K562 (cell line): ENCODE data around the gene USF2. TPM values are rescaled to one million over a fixed set of nuclear protein-coding genes. Genes with fewer than 3 reads are reported as not detected.
A peak's percentile ranks its signal among the peaks of the same experiment; 100 is the strongest.

ENCODE experiments used
- BHLHE40 ChIP-seq: IDR thresholded peaks from 2 replicates; pipeline ENCODE4 v1.6.1; 2011; ENCODE audit warnings: low read length, improper control_type of control experiment
- BRF2 ChIP-seq: IDR thresholded peaks from 3 replicates; pipeline ENCODE4 v1.6.1; 2011; ENCODE audit warnings: borderline replicate concordance, mild to moderate bottlenecking; ENCODE audit not compliant: insufficient read length, insufficient read depth
- ELF1 ChIP-seq: fragments of 200-800 bp; sonication (Bioruptor generic); IDR thresholded peaks from 2 replicates; pipeline ENCODE4 v1.6.1; 2016; ENCODE audit warnings: missing genetic modification characterization, missing compliant biosample characterization
- ETV1 ChIP-seq: fragments of 450-650 bp; conservative IDR thresholded peaks from 2 replicates; pipeline ENCODE4 v1.6.1; 2016; ENCODE audit warnings: missing genetic modification characterization, control low read depth, low read depth, missing compliant biosample characterization
- JUND ChIP-seq, 2 experiments: IDR thresholded peaks; 2 replicates in 1 of 2; 3 replicates in 1 of 2; pipeline ENCODE4 v1.6.1; 2011; ENCODE audit warnings: borderline replicate concordance in 2 of 2, low read depth in 2 of 2, low read length in 2 of 2, improper control_type of control experiment in 1 of 2, missing biosample characterization in 1 of 2, missing genetic modification characterization in 1 of 2, missing genetic modification reagents in 1 of 2
- NFRKB ChIP-seq: fragments of 450-650 bp; IDR thresholded peaks from 2 replicates; pipeline ENCODE4 v1.6.1; 2016; ENCODE audit warnings: low read depth
- RAD51 ChIP-seq: fragments of 450-650 bp; IDR thresholded peaks from 2 replicates; pipeline ENCODE4 v1.7.1; 2016; ENCODE audit warnings: low read depth, mild to moderate bottlenecking, borderline replicate concordance
- SMARCE1 ChIP-seq: fragments of 450-650 bp; IDR thresholded peaks from 2 replicates; pipeline ENCODE4 v1.7.1; 2016; ENCODE audit warnings: mild to moderate bottlenecking
- ZBTB11 ChIP-seq, 3 experiments: fragments of 200-800 bp in 1 of 3; fragments of 250-450 bp in 1 of 3; fragments of 450-650 bp in 1 of 3; sonication (Bioruptor Pico) in 1 of 3; sonication (Bioruptor generic) in 1 of 3; formaldehyde crosslinking in 1 of 3; IDR thresholded peaks; 2 replicates each; pipeline versions ENCODE4 v1.6.1 to v1.8.0; 2016 to 2022; ENCODE audit warnings: mild to moderate bottlenecking in 2 of 3, missing genetic modification characterization in 2 of 3, missing compliant biosample characterization in 1 of 3, moderate library complexity in 1 of 3
- ZBTB17 ChIP-seq: fragments of 450-650 bp; formaldehyde crosslinking; IDR thresholded peaks from 2 replicates; pipeline ENCODE4 v1.4.0; 2020; ENCODE audit warnings: mild to moderate bottlenecking
- ZKSCAN8 ChIP-seq: fragments of 200-800 bp; sonication (Bioruptor generic); IDR thresholded peaks from 2 replicates; pipeline ENCODE4 v1.6.1; 2016; ENCODE audit warnings: missing genetic modification characterization, missing compliant biosample characterization
- ZNF395 ChIP-seq: fragments of 200-800 bp; sonication (Bioruptor generic); IDR thresholded peaks from 2 replicates; pipeline ENCODE4 v1.6.1; 2017; ENCODE audit warnings: missing genetic modification characterization, missing compliant biosample characterization
- ZNF639 ChIP-seq, 2 experiments: fragments of 200-800 bp in 1 of 2; sonication (Bioruptor generic) in 1 of 2; sonication (generic) in 1 of 2; formaldehyde crosslinking in 1 of 2; IDR thresholded peaks in 1 of 2; conservative IDR thresholded peaks in 1 of 2; 2 replicates each; pipeline versions ENCODE4 v1.5.0 to v1.6.1; 2016 to 2020; ENCODE audit warnings: missing compliant biosample characterization in 1 of 2, missing genetic modification characterization in 1 of 2, missing genetic modification reagents in 1 of 2
- ZNF740 ChIP-seq, 3 experiments: fragments of 200-800 bp in 1 of 3; sonication (Bioruptor generic) in 1 of 3; sonication (generic) in 1 of 3; formaldehyde crosslinking in 1 of 3; IDR thresholded peaks; 2 replicates each; pipeline versions ENCODE4 v1.6.1 to v1.8.0; 2016 to 2022; ENCODE audit warnings: mild to moderate bottlenecking in 2 of 3, missing compliant biosample characterization in 2 of 3, missing genetic modification characterization in 2 of 3, missing genetic modification reagents in 1 of 3
- polyA plus RNA-seq, 8 experiments: library from polyadenylated mRNA; depleted of rRNA in 4 of 8; stranded (reverse) in 5 of 8; unstranded in 3 of 8; fragments of >200 nt; fragmentation: Nextera tagmentation in 2 of 8; fragmentation: Illumina TruSeq in 1 of 8; extraction: Ambion mirVana in 2 of 8; extraction: Trizol in 1 of 8; gene quantifications; 2 replicates each; pipeline versions ENCODE4 v1.2.1 to v1.2.3, GENCODE V29; 2011 to 2014; ENCODE audit warnings: inconsistent platforms in 1 of 8, missing spikeins in 1 of 8
- total RNA-seq, 7 experiments: library from RNA; depleted of rRNA in 6 of 7; stranded (reverse); fragments of >200 nt in 6 of 7; fragmentation: Illumina TruSeq in 2 of 7; extraction: Trizol in 2 of 7; gene quantifications; 2 replicates each; pipeline versions ENCODE4 v1.2.1 to v1.2.3, GENCODE V29; 2011 to 2021; ENCODE audit warnings: low replicate concordance in 1 of 7

USF2 gene
- total and polyA plus RNA-seq, 9 of the 15 experiments (the other 6 are each of a cell fraction or from before 2014, with no cell fraction given), result 0.27 to 93.7 (median 58.4) TPM

- TF ChIP-seq ZNF395 (CRISPR knock-in tag) (peak; percentile 89), NFRKB (peak; percentile 52; the same call in 1 of the 2 replicates), ETV1 (peak; percentile 48; the same call in 1 of the 2 replicates), SMARCE1 (0 out of 2 replicates have a peak, but pooled peaks have one; percentile 15), ELF1 (tag) (no peak), BHLHE40 (peak; percentile 100), BRF2 (no peak), ZNF740 (CRISPR knock-in tag; IDR thresholded peaks at IDR 0.05) (no peak), ZNF740 (tag; IDR thresholded peaks at IDR 0.05) (0 out of 4 replicates have a peak, but pooled peaks of 1 of the 2 experiments have one; percentile 34), ZKSCAN8 (peak; percentile 69; the same call in 1 of the 2 replicates), ZNF639 (CRISPR knock-in tag; conservative IDR thresholded peaks at IDR 0.05 in 1 of 2, IDR thresholded peaks at IDR 0.05 in 1 of 2) (peak in 1 of 2 experiments; percentile 66; a peak in 2 of 4 replicates), RAD51 (peak; percentile 8; the same call in 1 of the 2 replicates), JUND (IDR thresholded peaks at IDR 0.05; ENCODE audit: borderline replicate concordance, low read depth, low read length) (peak; percentile 65; the same call in 1 of the 2 replicates), JUND (tag; IDR thresholded peaks at IDR 0.05; ENCODE audit: borderline replicate concordance, low read depth, low read length) (0 out of 3 replicates have a peak, but pooled peaks have one; percentile 28), ZBTB11 (CRISPR knock-in tag; IDR thresholded peaks at IDR 0.05) (peak in 1 of 3 experiments; percentile 44; a peak in 1 of 6 replicates), ZBTB17 (CRISPR knock-in tag) (peak; percentile 35; the same call in 1 of the 2 replicates)
These were observed 50.1 kb downstream of the USF2 start (continued) for GRCh38 chr19:35318679-35319448.
